GM23338 (cell line): ENCODE measurements around the gene N4BP2.

Experiments
- CREB1 ChIP-seq: fragments of 250-450 bp; sonication (Bioruptor Pico); IDR thresholded peaks from 2 replicates; pipeline ENCODE4 v1.5.0; 2020; ENCODE audit warnings: low read depth, mild to moderate bottlenecking, moderate library complexity
- EZH2 ChIP-seq: fragments of 200-600 bp; sonication (generic); IDR thresholded peaks from one replicate; pipeline ENCODE4 v1.8.0; 2017; ENCODE audit warnings: antibody characterized with exemption, mild to moderate bottlenecking, low read depth; ENCODE audit not compliant: unreplicated experiment
- EZH2phosphoT487 ChIP-seq: fragments of 200-600 bp; sonication (generic); IDR thresholded peaks from one replicate; pipeline ENCODE4 v1.8.1; 2018; ENCODE audit warnings: antibody characterized with exemption; ENCODE audit not compliant: unreplicated experiment
- JUNB ChIP-seq: IDR thresholded peaks from one replicate; pipeline ENCODE4 v1.6.1; 2016; ENCODE audit warnings: antibody characterized with exemption; ENCODE audit not compliant: unreplicated experiment
- NANOG ChIP-seq: IDR thresholded peaks from 2 replicates; pipeline ENCODE4 v1.6.1; 2016; ENCODE audit warnings: antibody characterized with exemption, borderline replicate concordance
- POLR2AphosphoS5 ChIP-seq: IDR thresholded peaks from 2 replicates; pipeline ENCODE4 v1.6.1; 2016; ENCODE audit warnings: antibody characterized with exemption, low read depth
- ZNF331 ChIP-seq: fragments of 250-450 bp; sonication (Bioruptor Pico); IDR thresholded peaks from 2 replicates; pipeline ENCODE4 v1.5.0; 2020; ENCODE audit warnings: low read depth, mild to moderate bottlenecking, moderate library complexity
- TF ChIP-seq, protein P1 (sequence below), 2 experiments: fragments of 200-600 bp in 1 of 2; sonication (generic) in 1 of 2; conservative IDR thresholded peaks; 2 replicates each; pipeline versions ENCODE4 v1.5.1 to v1.6.1; 2016 to 2017; ENCODE audit warnings: antibody characterized with exemption in 2 of 2, low read depth in 2 of 2, mild to moderate bottlenecking in 2 of 2, moderate library complexity in 1 of 2
- TF ChIP-seq, protein P2 (sequence below): IDR thresholded peaks from one replicate; pipeline ENCODE4 v1.6.1; 2018; ENCODE audit warnings: antibody characterized with exemption; ENCODE audit not compliant: unreplicated experiment

DNA sequence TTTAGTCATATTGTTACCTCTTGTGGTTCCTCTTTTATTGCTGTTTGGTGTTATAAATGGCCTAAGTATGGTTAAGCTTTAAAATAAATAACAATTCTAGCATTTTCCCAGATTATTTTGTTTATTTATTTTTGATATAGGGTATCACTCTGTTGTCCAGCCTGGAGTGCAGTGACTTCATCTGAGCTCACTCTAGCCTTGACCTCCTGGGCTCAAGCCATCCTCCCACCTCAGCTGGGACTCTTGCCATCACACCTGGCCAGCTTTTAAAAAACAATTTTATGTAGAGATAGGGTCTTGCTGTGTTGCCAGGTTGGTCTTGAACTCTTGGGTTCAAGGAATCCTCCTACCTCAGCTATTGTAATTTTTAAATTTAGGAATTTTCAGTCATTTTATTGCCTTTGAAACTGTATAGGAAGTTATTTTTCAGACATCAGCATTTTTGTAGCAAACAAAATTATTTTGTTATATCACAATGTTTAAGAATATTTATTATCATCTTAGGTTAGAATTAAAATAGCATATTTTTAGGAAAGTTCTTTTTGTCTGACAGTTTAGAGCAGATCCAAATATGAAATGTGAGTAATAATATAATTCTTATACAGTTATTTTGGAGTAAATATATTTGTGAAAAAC is 73.9 kb downstream of the N4BP2 start:
- TF ChIP-seq, protein P1, sequence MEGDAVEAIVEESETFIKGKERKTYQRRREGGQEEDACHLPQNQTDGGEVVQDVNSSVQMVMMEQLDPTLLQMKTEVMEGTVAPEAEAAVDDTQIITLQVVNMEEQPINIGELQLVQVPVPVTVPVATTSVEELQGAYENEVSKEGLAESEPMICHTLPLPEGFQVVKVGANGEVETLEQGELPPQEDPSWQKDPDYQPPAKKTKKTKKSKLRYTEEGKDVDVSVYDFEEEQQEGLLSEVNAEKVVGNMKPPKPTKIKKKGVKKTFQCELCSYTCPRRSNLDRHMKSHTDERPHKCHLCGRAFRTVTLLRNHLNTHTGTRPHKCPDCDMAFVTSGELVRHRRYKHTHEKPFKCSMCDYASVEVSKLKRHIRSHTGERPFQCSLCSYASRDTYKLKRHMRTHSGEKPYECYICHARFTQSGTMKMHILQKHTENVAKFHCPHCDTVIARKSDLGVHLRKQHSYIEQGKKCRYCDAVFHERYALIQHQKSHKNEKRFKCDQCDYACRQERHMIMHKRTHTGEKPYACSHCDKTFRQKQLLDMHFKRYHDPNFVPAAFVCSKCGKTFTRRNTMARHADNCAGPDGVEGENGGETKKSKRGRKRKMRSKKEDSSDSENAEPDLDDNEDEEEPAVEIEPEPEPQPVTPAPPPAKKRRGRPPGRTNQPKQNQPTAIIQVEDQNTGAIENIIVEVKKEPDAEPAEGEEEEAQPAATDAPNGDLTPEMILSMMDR (conservative IDR thresholded peaks at IDR 0.05; ENCODE audit: low read depth in 2 of 2) = no peak
- TF ChIP-seq EZH2 = no peak
- TF ChIP-seq EZH2phosphoT487 = no peak
- no peak for TF ChIP-seq POLR2AphosphoS5
- no peak for TF ChIP-seq ZNF331 (CRISPR knock-in tag)
- TF ChIP-seq, protein P2, sequence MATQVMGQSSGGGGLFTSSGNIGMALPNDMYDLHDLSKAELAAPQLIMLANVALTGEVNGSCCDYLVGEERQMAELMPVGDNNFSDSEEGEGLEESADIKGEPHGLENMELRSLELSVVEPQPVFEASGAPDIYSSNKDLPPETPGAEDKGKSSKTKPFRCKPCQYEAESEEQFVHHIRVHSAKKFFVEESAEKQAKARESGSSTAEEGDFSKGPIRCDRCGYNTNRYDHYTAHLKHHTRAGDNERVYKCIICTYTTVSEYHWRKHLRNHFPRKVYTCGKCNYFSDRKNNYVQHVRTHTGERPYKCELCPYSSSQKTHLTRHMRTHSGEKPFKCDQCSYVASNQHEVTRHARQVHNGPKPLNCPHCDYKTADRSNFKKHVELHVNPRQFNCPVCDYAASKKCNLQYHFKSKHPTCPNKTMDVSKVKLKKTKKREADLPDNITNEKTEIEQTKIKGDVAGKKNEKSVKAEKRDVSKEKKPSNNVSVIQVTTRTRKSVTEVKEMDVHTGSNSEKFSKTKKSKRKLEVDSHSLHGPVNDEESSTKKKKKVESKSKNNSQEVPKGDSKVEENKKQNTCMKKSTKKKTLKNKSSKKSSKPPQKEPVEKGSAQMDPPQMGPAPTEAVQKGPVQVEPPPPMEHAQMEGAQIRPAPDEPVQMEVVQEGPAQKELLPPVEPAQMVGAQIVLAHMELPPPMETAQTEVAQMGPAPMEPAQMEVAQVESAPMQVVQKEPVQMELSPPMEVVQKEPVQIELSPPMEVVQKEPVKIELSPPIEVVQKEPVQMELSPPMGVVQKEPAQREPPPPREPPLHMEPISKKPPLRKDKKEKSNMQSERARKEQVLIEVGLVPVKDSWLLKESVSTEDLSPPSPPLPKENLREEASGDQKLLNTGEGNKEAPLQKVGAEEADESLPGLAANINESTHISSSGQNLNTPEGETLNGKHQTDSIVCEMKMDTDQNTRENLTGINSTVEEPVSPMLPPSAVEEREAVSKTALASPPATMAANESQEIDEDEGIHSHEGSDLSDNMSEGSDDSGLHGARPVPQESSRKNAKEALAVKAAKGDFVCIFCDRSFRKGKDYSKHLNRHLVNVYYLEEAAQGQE = no peak
- no peak for TF ChIP-seq CREB1
- TF ChIP-seq NANOG = no peak
- no peak for TF ChIP-seq JUNB
